Stimulated activated naive CD8-positive, alpha-beta T cell treated with anti-CD3 and anti-CD28 coated beads, Interleukin-15, amount 100 ng/mL, for 72 hours (primary cell): ENCODE data around the gene ARPP19.
A peak's percentile ranks its signal among the peaks of the same experiment; 100 is the strongest.
"Not testable (repeated sequence)": the region's sequence is repeated elsewhere in the genome, so short reads cannot be mapped to it uniquely, and the experiment has no call there.

Source experiments
- ATAC-seq: fragments of 150-1000 bp; cut with Tn5 transposase; 2 replicates; pipeline ENCODE4 v1.10.0; 2021; ENCODE audit warnings: mild to moderate bottlenecking, moderate library complexity
- DNase-seq, 2 donors: peaks; one replicate each; pipeline ENCODE4 v3.0.0; 2021 to 2022
- H3K27ac Mint-ChIP-seq, 2 donors: one replicate each; pipeline ENCODE4 v1.8.0; 2022; ENCODE audit warnings: mild to moderate bottlenecking in 2 of 2, mixed read lengths in 2 of 2, moderate library complexity in 2 of 2
- H3K27me3 Mint-ChIP-seq: one replicate; pipeline ENCODE4 v1.8.0; 2022; ENCODE audit warnings: mixed read lengths
- H3K4me1 Mint-ChIP-seq: one replicate; pipeline ENCODE4 v1.8.0; 2022; ENCODE audit warnings: mild to moderate bottlenecking, mixed read lengths
- H3K4me3 Mint-ChIP-seq, 2 donors: one replicate each; pipeline ENCODE4 v1.8.0; 2022; ENCODE audit warnings: mild to moderate bottlenecking in 2 of 2, mixed read lengths in 2 of 2, moderate library complexity in 1 of 2
- H3K9me3 Mint-ChIP-seq, 2 donors: one replicate each; pipeline ENCODE4 v1.8.0; 2022; ENCODE audit warnings: mixed read lengths in 2 of 2

ARPP19 gene

GRCh38 chr15:52559022-52559421 is 9.8 kb downstream of the ARPP19 start:
- peaks cover 61% of the 10 kb centered on the region for H3K4me1 Mint-ChIP-seq
- ATAC-seq = no peak
- no peaks in the 10 kb centered on the region for H3K27me3 Mint-ChIP-seq
- H3K4me3 Mint-ChIP-seq = peak overlapping the region; percentile 46 to 56
- H3K27ac Mint-ChIP-seq = peak overlapping the region; percentile 44 to 83
- H3K9me3 Mint-ChIP-seq = no peaks in the 10 kb centered on the region
- no peak for DNase-seq

- no peaks in the 10 kb centered on the region for H3K9me3 Mint-ChIP-seq
- peak; percentile 48 to 67 for DNase-seq
- H3K27ac Mint-ChIP-seq = peak overlapping the region; percentile 78 to 86
- H3K4me1 Mint-ChIP-seq = peaks cover 59% of the 10 kb centered on the region
- peak overlapping the region; percentile 69 to 70 for H3K4me3 Mint-ChIP-seq
- H3K27me3 Mint-ChIP-seq = no peaks in the 10 kb centered on the region
- peak; percentile 98 for ATAC-seq
These were observed 10.6 kb downstream of the ARPP19 start for GRCh38 chr15:52558196-52558595.

DNA sequence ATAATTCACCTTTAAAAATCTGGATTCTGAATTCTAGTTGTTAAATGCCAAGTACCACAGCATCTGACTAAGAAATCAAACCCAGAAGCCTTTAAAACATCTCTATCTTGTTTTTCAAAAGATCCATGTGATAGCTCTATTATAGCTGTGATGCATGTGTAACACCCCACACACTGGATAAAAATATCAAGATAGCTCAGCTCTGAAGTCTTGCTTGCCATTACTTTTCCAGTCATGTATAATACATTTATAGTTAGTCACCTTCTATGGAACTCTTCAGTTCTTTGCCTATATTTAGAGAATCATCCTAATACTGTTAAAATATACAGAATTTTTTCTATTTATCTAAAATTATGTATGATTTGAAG is 11.6 kb downstream of the ARPP19 start:
- Mint-ChIP-seq H3K4me3 (no peak overlapping the region), H3K27ac (no peak overlapping the region), H3K27me3 (no peaks in the 10 kb centered on the region), H3K4me1 (peaks cover 51% of the 10 kb centered on the region), H3K9me3 (no peaks in the 10 kb centered on the region)
- ATAC-seq (no peak), DNase-seq (no peak)

- Mint-ChIP-seq H3K4me1 (peaks cover 48% of the 10 kb centered on the region), H3K27ac (no peak overlapping the region), H3K9me3 (no peaks in the 10 kb centered on the region), H3K27me3 (no peaks in the 10 kb centered on the region), H3K4me3 (no peak overlapping the region)
- ATAC-seq (no peak), DNase-seq (no peak)
These were observed 12.1 kb downstream of the ARPP19 start for GRCh38 chr15:52556524-52557273.

DNA sequence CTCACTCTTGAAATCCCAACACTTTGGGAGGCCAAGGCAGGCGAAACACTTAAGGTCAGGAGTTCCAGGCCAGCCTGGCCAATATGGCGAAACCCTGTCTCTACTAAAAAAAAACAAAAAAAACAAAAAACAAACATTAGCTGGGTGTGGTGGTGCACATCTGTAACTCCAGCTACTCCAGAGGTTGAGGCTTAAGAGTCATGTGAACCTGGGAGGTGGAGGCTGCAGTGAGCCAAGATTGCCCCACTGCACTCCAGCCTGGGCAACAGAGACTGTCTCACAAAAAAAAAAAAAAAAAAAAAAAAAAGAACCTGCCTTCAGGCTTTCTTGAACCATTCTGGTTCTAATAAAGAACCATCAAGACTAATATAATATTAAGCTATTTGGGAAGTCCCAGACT is 16.5 kb downstream of the ARPP19 start:
- no peak for DNase-seq
- Mint-ChIP-seq H3K27me3 (no peaks in the 10 kb centered on the region), H3K9me3 (no peaks in the 10 kb centered on the region), H3K27ac (peak overlapping the region in 1 of 2 donors; percentile 25), H3K4me3 (no peak overlapping the region), H3K4me1 (peaks cover 6% of the 10 kb centered on the region)
- ATAC-seq = no peak

DNA sequence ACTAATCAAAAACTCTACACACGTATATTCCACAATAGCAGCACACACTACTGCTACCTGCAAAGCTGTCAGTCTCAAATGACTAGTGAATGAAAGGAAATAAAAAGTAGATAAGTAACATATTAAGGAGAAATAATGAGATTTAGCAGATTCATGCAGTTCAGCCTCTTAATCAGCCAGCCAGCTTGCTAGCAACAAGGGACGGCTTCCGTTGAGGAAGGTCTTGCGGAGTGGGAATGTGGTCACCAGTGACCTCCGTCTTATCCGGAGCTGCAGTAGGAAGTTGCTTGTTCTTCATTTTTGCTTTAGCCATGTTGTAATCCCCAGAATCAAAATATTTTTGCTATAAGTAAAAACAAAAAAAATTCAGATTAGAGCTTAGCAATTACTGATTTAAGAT is 17.1 kb downstream of the ARPP19 start:
- H3K27ac Mint-ChIP-seq = no peak overlapping the region
- no peaks in the 10 kb centered on the region for H3K9me3 Mint-ChIP-seq
- H3K4me3 Mint-ChIP-seq = no peak overlapping the region
- H3K4me1 Mint-ChIP-seq = peaks cover 6% of the 10 kb centered on the region
- H3K27me3 Mint-ChIP-seq = no peaks in the 10 kb centered on the region
- ATAC-seq (no peak), DNase-seq (no peak)

- H3K4me3 Mint-ChIP-seq, DNase-seq, H3K9me3 Mint-ChIP-seq, H3K4me1 Mint-ChIP-seq, H3K27me3 Mint-ChIP-seq, ATAC-seq, H3K27ac Mint-ChIP-seq: not testable (repeated sequence)
These were observed 17.6 kb downstream of the ARPP19 start for GRCh38 chr15:52551186-52551585.

DNA sequence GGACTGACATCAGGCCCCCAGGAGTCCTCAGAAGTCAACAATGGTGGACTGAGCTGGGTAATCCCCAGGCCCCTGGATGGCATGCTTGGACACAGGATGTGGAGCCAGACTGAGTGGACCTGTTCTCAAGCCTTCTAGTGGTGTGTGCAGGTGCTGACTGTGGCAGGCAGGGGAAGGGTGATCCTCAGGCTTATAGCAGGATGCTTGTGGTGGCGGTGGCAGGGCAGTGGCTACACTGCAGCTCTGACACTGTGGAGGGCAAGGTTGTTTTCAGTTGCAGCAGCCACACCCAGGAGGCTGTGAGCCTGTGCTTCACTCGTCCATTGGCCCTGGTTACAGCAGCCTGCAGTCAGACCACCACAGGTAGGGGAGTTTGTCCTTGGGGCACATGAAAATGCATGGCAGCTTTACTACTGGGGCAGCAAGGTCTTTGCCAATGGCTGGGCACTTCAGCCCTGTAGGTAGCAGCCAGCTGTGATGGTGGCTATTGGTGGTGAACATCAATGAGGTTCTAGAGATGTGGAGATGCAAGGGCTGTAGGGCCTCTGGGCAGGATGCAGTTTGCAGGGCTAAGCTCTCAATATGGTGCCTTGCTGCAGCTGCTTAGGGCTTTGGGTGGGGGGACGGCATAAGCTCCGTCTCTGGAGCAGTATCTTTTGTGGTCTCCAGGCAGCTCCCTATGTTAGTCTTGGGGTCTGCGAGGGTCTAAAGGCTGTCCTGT is 22.6 kb downstream of the ARPP19 start:
- H3K4me3 Mint-ChIP-seq = peak overlapping the region in 1 of 2 donors; percentile 3
- ATAC-seq (peak; percentile 69), DNase-seq (no peak)
- H3K27me3 Mint-ChIP-seq = no peaks in the 10 kb centered on the region
- H3K4me1 Mint-ChIP-seq = no peaks in the 10 kb centered on the region
- H3K27ac Mint-ChIP-seq = no peak overlapping the region
- H3K9me3 Mint-ChIP-seq = peaks cover 0 to 9% of the 10 kb centered on the region in 2 donors

DNA sequence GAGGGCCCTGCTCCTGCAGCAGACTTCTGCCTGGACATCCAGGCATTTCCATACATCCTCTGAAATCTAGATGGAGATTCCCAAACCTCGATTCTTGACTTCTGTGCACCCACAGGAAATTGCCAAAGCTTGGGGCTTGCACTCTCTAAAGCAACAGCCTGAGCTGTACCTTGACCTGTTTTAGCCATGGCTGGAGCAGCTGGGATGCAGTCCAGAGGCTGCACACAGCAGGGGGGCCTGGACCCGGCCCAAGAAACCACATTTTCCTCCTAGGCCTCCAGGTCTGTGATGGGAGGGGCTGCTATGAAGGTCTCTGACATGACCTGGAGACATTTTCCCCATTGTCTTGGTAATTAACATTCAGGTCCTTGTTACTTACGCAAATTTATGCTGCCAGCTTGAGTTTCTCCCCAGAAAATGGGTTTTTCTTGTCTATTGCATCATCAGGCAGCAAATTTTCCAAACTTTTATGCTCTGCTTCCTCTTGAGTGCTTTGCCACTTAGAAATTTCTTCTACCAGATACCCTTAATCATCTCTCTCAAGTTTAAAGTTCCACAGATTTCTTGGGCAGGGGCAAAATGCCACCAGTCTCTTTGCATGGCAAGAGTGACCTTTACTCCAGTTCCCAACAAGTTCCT is 28.3 kb downstream of the ARPP19 start:
- H3K4me1 Mint-ChIP-seq = peaks cover 1% of the 10 kb centered on the region
- no peaks in the 10 kb centered on the region for H3K27me3 Mint-ChIP-seq
- ATAC-seq (no peak), DNase-seq (no peak)
- H3K4me3 Mint-ChIP-seq = no peak overlapping the region
- peaks cover 5 to 18% of the 10 kb centered on the region in 2 donors for H3K9me3 Mint-ChIP-seq
- no peak overlapping the region for H3K27ac Mint-ChIP-seq

- peaks cover 6% of the 10 kb centered on the region for H3K4me1 Mint-ChIP-seq
- ATAC-seq (no peak), DNase-seq (no peak)
- no peaks in the 10 kb centered on the region for H3K27me3 Mint-ChIP-seq
- no peak overlapping the region for H3K27ac Mint-ChIP-seq
- no peak overlapping the region for H3K4me3 Mint-ChIP-seq
- peaks cover 5 to 16% of the 10 kb centered on the region in 2 donors for H3K9me3 Mint-ChIP-seq
These were observed 31.4 kb downstream of the ARPP19 start for GRCh38 chr15:52537459-52537858.

- Mint-ChIP-seq H3K27ac (no peak overlapping the region), H3K27me3 (peaks cover 11% of the 10 kb centered on the region), H3K4me1 (peaks cover 21% of the 10 kb centered on the region), H3K4me3 (no peak overlapping the region), H3K9me3 (no peaks in the 10 kb centered on the region)
- ATAC-seq = no peak
- DNase-seq = no peak
These were observed 36.4 kb downstream of the ARPP19 start for GRCh38 chr15:52532427-52532826.

- Mint-ChIP-seq H3K4me3 (peak overlapping the region; percentile 78 to 83), H3K27ac (peak overlapping the region; percentile 3 to 27), H3K27me3 (peaks cover 11% of the 10 kb centered on the region), H3K9me3 (no peaks in the 10 kb centered on the region), H3K4me1 (peaks cover 23% of the 10 kb centered on the region)
- ATAC-seq (no peak), DNase-seq (no peak)
These were observed 38.9 kb downstream of the ARPP19 start for GRCh38 chr15:52529940-52530339.

GRCh38 chr15:52529341-52529924 is 39.4 kb downstream of the ARPP19 start:
- no peaks in the 10 kb centered on the region for H3K9me3 Mint-ChIP-seq
- peaks cover 23% of the 10 kb centered on the region for H3K4me1 Mint-ChIP-seq
- H3K27me3 Mint-ChIP-seq = peaks cover 11% of the 10 kb centered on the region
- peak overlapping the region; percentile 78 to 83 for H3K4me3 Mint-ChIP-seq
- peak overlapping the region; percentile 27 to 61 for H3K27ac Mint-ChIP-seq
- DNase-seq = peak in 1 of 2 donors; percentile 21
- no peak for ATAC-seq

DNA sequence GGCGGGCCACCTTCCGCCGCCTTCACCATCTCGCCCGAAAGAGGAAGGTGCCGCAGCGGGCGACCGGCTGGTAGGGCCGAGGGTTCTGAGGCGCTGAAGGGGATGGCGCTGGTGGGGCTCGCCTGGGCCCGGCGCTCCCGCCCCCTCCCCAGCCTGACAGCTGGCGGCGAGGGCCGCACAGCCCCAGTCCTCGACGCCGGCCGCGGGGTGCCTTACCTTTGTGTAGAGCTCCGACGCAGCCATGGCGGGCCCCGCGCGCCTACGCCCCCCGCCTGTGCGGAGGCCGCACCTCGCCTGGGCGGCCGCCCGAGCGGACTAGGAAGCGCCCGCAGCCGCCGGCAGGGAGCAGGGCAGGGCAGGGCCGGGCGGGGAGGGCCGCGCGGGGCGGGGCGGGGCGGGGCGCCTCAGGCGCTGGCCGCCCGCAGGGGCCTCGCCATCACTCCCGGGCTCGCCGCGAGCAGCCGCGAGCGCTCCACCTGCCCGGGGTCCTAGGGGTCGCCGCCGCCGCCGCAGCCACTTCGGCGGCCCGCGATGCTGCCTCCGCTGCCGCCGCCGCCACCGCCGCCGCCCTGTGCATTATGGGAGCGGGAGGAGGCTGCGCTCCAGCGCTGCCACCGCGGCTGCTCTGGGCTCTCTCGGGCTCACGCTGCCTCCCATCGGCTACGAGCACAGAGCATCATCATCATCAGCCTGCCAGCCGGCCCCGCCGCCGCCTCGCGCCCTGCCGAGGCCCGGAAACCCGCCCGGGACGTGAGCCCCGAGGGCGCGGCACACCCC is 40.1 kb downstream of the ARPP19 start, which contains the start of gene MYO5A:
Gene MYO5A, minus strand, starts transcription at position 317 of the 777 bp plus-strand sequence. Its CDS starts 74 bp downstream, at position 243.
- DNase-seq (peak; percentile 85), ATAC-seq (peak; percentile 92)
- Mint-ChIP-seq H3K4me3 (peak within 1 kb of the TSS; percentile 92), H3K9me3 (no peaks in the 10 kb centered on the region), H3K27ac (peak within 1 kb of the TSS; percentile 78 to 94), H3K4me1 (peaks cover 23% of the 10 kb centered on the region), H3K27me3 (peaks cover 11% of the 10 kb centered on the region)
